Measurements from ENCODE around the gene CCDC102B. TPM values are rescaled to one million over a fixed set of nuclear protein-coding genes. Genes with fewer than 3 reads are reported as not detected.
"Not testable (repeated sequence)": the region's sequence is repeated elsewhere in the genome, so short reads cannot be mapped to it uniquely, and the experiment has no call there.

Gene CCDC102B
- total RNA-seq, 1 donor from 2014 or later: 19.6 TPM

GRCh38 chr18:68909579-68909978, 111.7 kb downstream of the CCDC102B start:
- DNase-seq: no peak

DNA sequence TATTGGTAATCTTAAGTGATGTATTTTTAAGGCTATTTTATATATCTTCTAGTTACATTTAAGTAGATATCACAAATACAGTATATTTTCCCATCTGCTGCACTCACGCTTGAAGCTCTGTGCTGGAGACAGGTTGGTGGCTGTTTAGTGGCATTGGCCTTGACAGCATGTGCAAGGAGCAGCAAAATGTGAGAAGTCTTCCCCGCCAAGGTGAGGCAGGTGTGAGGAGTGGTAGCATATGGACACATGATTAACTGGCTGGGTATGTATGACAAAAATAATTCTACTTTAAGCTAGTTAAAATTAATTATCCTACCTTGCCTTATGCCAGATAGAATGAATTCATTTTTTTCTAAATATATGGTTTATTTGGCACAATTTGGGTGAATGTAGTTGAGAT, 117.2 kb downstream of the CCDC102B start:
- DNase-seq: no peak

- DNase-seq: no peak
Measured at GRCh38 chr18:68916734-68917133, 118.9 kb downstream of the CCDC102B start.

DNA sequence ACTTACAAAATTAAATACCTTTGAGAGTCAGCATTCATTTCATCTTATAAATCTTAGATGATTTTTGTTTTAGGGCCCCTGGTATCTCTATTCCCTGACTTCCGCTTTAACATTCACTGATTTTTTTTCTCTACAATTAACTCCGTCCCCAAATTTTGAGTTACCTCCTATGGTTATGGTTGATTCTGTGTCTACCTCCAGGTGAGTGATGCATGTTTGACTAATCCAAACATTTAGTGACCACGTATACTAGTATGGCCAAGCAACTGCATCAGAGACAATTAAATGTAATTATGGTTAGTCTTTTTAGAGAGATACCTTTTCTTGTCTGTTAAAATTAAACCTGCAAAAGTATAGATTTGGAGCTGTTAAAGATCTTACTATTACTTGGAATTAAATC, 120.3 kb downstream of the CCDC102B start:
- DNase-seq: no peak

GRCh38 chr18:68919900-68920299, 122.0 kb downstream of the CCDC102B start:
- DNase-seq: no peak

GRCh38 chr18:68922392-68922791, 124.5 kb downstream of the CCDC102B start:
- DNase-seq: no peak

DNA sequence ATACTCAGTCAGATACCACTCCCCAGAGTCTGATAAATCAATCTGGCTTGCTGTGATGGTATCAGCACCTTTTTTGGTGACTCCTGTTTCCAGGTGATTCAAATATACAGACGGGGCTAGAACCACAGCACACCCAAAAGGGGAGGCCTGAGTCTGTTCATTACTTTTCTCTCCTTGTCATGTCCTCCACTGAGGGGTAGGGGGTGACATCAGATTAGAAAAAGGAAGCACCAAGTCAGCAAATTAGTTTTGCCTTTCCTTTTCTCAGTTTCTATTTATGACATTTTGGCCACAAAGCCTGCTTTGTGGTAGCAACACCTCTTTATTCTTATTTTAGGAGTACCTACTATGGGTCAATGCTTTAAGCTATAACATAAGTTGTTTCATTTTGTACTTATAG, 127.4 kb downstream of the CCDC102B start:
- peak; percentile 11 for DNase-seq

- no peak for DNase-seq
Measured at GRCh38 chr18:68928762-68929675, 131.1 kb downstream of the CCDC102B start.

DNA sequence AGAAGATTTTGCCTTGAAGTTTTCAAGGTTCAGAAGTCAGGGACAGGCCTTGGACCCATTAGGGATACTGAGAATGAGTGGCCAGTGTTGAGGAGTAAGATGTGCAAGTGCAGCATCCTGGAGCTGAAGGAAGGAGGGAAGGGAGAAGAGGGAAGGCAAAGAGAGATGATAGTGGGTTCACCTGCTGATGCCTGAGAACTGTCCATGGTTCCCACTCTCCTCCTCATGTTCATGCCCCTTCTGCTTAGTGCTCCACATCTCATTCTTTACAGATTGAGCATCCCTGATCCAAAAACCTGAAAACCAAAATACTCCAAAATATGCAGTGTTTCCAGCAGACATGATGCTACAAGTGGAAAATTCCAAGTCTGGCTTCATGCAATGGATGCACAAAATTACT, 137.8 kb downstream of the CCDC102B start:
- no peak for DNase-seq

GRCh38 chr18:68937029-68937599, 139.2 kb downstream of the CCDC102B start:
- no peak for DNase-seq

DNA sequence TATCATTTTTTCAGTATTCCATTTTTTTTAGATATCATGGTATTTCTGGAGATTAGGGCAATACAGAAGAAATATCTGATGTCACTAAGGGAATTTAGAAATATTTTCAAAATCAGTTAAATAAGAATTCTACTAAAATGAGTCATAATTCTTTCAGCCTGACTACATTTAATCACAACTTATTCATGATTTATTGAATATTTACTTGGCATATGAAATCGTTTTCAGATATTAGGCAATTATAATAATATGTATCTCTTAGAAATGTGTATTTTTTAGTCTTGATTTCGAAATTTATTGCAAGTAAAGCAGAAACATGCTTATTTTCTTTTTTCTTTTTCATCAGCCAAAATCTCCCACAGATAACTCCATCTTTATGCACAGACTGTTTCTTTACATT, 142.2 kb downstream of the CCDC102B start:
- DNase-seq: no peak

- no peak for DNase-seq
Measured at GRCh38 chr18:68940754-68941153, 142.9 kb downstream of the CCDC102B start.

DNA sequence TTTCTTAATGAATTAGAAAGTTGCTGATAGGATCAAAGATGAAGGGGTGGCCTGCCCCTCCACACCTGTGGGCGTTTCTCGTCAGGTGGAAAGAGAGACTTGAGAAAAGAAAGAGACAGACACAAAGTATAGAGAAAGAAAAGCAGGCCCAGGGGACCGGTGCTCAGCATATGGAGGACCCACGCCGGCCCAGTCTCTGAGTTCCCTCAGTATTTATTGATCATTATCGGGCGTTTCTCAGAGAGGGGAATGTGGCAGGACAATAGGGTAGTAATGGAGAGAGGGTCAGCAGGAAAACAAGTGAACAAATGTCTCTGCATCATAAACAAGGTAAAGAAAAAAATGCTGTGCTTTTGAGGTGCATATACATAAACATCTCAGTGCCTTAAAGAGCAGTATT, 144.3 kb downstream of the CCDC102B start:
- DNase-seq: no peak

- not testable (repeated sequence) for DNase-seq
Measured at GRCh38 chr18:68943861-68944260, 146.0 kb downstream of the CCDC102B start.

DNA sequence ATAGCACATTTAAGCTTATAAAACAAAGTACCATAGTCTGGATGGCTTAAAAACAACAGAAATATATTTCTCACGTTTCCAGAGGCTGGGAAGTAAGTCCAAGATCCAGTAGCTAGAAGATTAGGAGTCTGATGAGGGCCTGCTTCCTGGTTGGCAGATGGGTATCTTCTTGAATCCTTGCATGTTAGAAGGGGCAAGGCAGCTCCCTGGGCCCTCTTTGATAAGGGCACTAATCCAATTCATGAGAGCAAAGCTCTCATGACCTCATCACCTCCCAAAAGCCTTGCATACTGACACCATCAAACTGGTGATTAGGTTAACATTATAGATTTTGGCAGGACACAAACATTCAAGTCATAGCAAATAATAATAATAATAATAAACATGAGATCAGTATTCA, 146.4 kb downstream of the CCDC102B start:
- no peak for DNase-seq

DNA sequence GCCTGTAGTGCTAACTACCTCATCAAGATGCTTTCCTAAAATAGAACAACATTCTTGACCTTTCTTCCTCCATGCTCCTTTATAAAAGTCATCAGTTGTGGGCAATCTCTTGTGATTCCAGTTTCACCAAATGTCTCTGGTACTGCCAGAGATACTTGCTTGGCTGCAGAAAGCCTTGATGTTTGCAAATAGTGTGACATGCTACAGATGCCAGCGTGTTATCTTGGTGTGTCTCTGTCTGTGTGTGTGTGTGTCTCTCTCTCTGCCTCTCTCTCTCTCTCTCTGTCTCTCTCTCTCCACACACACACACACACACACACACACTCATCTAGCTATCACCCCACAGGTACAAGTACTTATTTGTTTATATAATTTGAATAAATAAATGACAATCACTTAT, 146.9 kb downstream of the CCDC102B start:
- DNase-seq: no peak

GRCh38 chr18:68948622-68949021, 150.7 kb downstream of the CCDC102B start:
- no peak for DNase-seq

GRCh38 chr18:68954738-68955137, 156.9 kb downstream of the CCDC102B start:
- no peak for DNase-seq

DNA sequence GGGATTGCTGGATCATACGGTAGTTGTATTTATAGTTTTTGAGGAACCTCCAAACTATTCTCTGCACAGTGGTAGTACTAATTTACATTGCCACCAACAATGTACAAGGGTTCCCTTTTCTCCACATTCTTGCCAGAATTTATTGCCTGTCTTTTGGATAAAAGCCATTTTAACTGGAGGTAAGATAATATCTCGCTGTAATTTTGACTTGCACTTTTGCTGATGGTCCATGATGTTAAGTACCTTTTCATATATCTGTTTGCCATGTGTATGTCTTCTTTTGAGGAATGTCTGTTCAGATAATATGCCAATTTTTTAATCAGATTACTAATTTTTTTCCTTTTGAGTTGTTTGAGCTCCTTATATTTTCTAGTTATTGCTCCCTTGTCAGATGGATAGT, 158.8 kb downstream of the CCDC102B start:
- no peak for DNase-seq

DNA sequence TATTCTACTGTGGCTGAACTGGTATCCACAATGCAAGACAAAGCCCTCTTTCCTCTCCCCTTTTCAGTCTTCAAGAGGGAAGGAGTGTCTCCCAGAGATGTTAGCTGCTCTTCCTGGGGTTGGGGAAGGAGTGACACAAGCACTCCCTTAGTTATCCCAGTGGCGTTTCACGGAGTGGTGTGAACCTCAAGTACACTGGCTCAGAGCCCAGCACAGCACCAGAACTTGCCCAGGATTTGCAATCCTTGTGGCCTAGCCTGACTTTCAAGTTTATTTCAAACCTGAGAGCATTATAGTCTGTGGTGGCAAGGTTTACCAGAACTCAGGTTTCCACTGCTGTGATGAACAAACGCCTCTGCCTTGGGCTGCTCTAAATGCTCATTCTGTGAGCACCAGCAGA, 162.5 kb downstream of the CCDC102B start:
- no peak for DNase-seq

DNA sequence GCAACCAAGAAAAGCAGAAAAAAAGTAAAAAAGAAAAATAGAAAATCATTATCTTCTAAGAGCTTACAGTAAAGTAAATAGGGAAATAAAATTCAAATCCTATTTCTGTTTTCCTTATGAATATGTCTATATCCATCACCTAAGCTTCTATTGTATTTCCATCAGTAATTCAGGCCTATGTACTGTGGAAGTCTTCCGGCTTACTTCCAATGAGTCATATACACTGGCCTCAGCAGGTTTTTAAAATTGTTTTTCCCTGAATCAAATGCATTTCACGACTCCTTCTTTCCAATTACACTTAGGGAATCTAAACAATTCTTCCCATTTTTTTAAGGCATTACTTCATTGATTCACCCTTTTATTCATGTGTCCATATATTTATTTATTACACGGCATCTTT, 164.7 kb downstream of the CCDC102B start:
- DNase-seq: no peak

DNA sequence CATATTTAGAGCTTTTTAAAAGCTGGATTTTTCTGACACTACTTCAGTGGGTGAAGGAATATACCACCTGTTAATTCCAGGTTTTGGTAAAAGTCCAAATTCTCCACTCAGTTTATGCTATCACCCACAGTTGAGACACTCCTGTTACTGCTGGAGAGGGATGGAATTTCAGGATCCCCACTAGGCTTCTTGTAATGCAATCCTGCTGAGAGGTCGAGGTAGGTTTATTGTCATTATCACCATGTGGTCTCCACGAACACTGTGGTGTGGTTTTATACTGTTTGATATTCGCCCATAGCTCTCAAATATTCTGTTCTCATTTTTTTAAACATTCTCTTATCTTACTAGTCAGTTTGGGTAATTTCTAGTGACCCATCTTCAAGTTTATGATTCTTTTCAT, 167.9 kb downstream of the CCDC102B start:
- DNase-seq: no peak

- DNase-seq: peak; percentile 10
Measured at GRCh38 chr18:68969027-68969426, 171.1 kb downstream of the CCDC102B start.

DNA sequence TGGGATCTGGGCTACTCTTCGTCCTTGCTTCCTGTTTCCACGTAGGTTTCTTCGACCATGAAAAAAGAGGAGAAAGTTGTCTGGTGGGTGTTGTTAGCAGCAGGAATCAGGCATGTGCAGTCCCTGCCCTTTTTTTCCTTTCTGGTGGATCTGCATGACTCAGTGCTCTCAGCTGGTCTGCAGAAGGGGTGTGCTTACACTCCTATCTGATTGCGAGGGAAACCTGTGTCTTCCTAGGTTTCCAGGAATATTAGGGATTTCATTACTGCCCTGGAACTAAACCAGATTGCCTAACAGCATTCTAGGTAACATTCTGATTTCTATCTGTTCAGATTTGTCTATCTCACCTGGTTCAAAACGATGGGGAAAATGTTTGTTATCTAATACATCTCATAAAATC, 174.3 kb downstream of the CCDC102B start:
- DNase-seq: no peak
